C4-2B (cell line): Measurements from ENCODE around the gene NAV2.
"Not testable (repeated sequence)": the region's sequence is repeated elsewhere in the genome, so short reads cannot be mapped to it uniquely, and the experiment has no call there.

Experiments
- H3K27ac ChIP-seq: fragments of 450-650 bp; 2 replicates; pipeline ENCODE4 v1.5.1; 2017
- CTCF ChIP-seq: fragments of 450-650 bp; conservative IDR thresholded peaks from 2 replicates; pipeline ENCODE4 v1.5.1; 2017; ENCODE audit warnings: mild to moderate bottlenecking
- ZFX ChIP-seq: fragments of 450-650 bp; IDR thresholded peaks from 2 replicates; pipeline ENCODE4 v1.6.1; 2017

The NAV2 gene

GRCh38 chr11:19921976-19922688 lies 209.5 kb downstream of the NAV2 start:
- no peak overlapping the region for H3K27ac ChIP-seq
- TF ChIP-seq ZFX (no peak), CTCF (no peak)

- H3K27ac ChIP-seq: no peak overlapping the region
These were observed 210.0 kb downstream of the NAV2 start for GRCh38 chr11:19922689-19923035.

GRCh38 chr11:19923626-19924025 lies 211.0 kb downstream of the NAV2 start:
- no peak for TF ChIP-seq ZFX
- TF ChIP-seq CTCF: no peak
- no peak overlapping the region for H3K27ac ChIP-seq

More at GRCh38 chr11:19922689-19923035, 210.0 kb downstream of the NAV2 start:
- no peak for TF ChIP-seq ZFX
- TF ChIP-seq CTCF: no peak

- no peak for TF ChIP-seq ZFX
- no peak for TF ChIP-seq CTCF
These were observed 211.7 kb downstream of the NAV2 start for GRCh38 chr11:19924311-19924710.

GRCh38 chr11:19924716-19925115 lies 212.1 kb downstream of the NAV2 start:
- H3K27ac ChIP-seq: no peak overlapping the region
- TF ChIP-seq ZFX (no peak), CTCF (no peak)

More at GRCh38 chr11:19924311-19924710, 211.7 kb downstream of the NAV2 start:
- no peak overlapping the region for H3K27ac ChIP-seq

- not testable (repeated sequence) for H3K27ac ChIP-seq
These were observed 214.8 kb downstream of the NAV2 start for GRCh38 chr11:19927403-19927802.

GRCh38 chr11:19929147-19929546 lies 216.5 kb downstream of the NAV2 start:
- H3K27ac ChIP-seq: no peak overlapping the region
- TF ChIP-seq CTCF: no peak
- no peak for TF ChIP-seq ZFX

GRCh38 chr11:19929655-19930054 lies 217.0 kb downstream of the NAV2 start:
- H3K27ac ChIP-seq: no peak overlapping the region

More at GRCh38 chr11:19929655-19930054, 217.0 kb downstream of the NAV2 start:
- TF ChIP-seq CTCF: no peak
- TF ChIP-seq ZFX: no peak
